GM23338 (cell line): ENCODE measurements around the gene SERP1.

ENCODE experiments used
- CREB1 ChIP-seq: fragments of 250-450 bp; sonication (Bioruptor Pico); IDR thresholded peaks from 2 replicates; pipeline ENCODE4 v1.5.0; 2020; ENCODE audit warnings: low read depth, mild to moderate bottlenecking, moderate library complexity
- CTCF ChIP-seq, 2 experiments: fragments of 200-600 bp in 1 of 2; sonication (generic) in 1 of 2; conservative IDR thresholded peaks; 2 replicates each; pipeline versions ENCODE4 v1.5.1 to v1.6.1; 2016 to 2017; ENCODE audit warnings: antibody characterized with exemption in 2 of 2, low read depth in 2 of 2, mild to moderate bottlenecking in 2 of 2, moderate library complexity in 1 of 2
- EZH2 ChIP-seq: fragments of 200-600 bp; sonication (generic); IDR thresholded peaks from one replicate; pipeline ENCODE4 v1.8.0; 2017; ENCODE audit warnings: antibody characterized with exemption, mild to moderate bottlenecking, low read depth; ENCODE audit not compliant: unreplicated experiment
- EZH2phosphoT487 ChIP-seq: fragments of 200-600 bp; sonication (generic); IDR thresholded peaks from one replicate; pipeline ENCODE4 v1.8.1; 2018; ENCODE audit warnings: antibody characterized with exemption; ENCODE audit not compliant: unreplicated experiment
- JUNB ChIP-seq: IDR thresholded peaks from one replicate; pipeline ENCODE4 v1.6.1; 2016; ENCODE audit warnings: antibody characterized with exemption; ENCODE audit not compliant: unreplicated experiment
- POLR2AphosphoS5 ChIP-seq: IDR thresholded peaks from 2 replicates; pipeline ENCODE4 v1.6.1; 2016; ENCODE audit warnings: antibody characterized with exemption, low read depth
- STAT1 ChIP-seq: IDR thresholded peaks from one replicate; pipeline ENCODE4 v1.6.1; 2016; ENCODE audit warnings: antibody characterized with exemption; ENCODE audit not compliant: unreplicated experiment
- ZNF114 ChIP-seq: fragments of 250-450 bp; sonication (Bioruptor Pico); IDR thresholded peaks from 2 replicates; pipeline ENCODE4 v1.5.0; 2020; ENCODE audit warnings: mild to moderate bottlenecking, moderate library complexity
- ZNF331 ChIP-seq: fragments of 250-450 bp; sonication (Bioruptor Pico); IDR thresholded peaks from 2 replicates; pipeline ENCODE4 v1.5.0; 2020; ENCODE audit warnings: low read depth, mild to moderate bottlenecking, moderate library complexity
- TF ChIP-seq, protein P1 (sequence below): IDR thresholded peaks from one replicate; pipeline ENCODE4 v1.6.1; 2018; ENCODE audit warnings: antibody characterized with exemption; ENCODE audit not compliant: unreplicated experiment

- no peak for TF ChIP-seq CTCF (conservative IDR thresholded peaks at IDR 0.05; ENCODE audit: low read depth in 2 of 2)
- TF ChIP-seq, protein P1, sequence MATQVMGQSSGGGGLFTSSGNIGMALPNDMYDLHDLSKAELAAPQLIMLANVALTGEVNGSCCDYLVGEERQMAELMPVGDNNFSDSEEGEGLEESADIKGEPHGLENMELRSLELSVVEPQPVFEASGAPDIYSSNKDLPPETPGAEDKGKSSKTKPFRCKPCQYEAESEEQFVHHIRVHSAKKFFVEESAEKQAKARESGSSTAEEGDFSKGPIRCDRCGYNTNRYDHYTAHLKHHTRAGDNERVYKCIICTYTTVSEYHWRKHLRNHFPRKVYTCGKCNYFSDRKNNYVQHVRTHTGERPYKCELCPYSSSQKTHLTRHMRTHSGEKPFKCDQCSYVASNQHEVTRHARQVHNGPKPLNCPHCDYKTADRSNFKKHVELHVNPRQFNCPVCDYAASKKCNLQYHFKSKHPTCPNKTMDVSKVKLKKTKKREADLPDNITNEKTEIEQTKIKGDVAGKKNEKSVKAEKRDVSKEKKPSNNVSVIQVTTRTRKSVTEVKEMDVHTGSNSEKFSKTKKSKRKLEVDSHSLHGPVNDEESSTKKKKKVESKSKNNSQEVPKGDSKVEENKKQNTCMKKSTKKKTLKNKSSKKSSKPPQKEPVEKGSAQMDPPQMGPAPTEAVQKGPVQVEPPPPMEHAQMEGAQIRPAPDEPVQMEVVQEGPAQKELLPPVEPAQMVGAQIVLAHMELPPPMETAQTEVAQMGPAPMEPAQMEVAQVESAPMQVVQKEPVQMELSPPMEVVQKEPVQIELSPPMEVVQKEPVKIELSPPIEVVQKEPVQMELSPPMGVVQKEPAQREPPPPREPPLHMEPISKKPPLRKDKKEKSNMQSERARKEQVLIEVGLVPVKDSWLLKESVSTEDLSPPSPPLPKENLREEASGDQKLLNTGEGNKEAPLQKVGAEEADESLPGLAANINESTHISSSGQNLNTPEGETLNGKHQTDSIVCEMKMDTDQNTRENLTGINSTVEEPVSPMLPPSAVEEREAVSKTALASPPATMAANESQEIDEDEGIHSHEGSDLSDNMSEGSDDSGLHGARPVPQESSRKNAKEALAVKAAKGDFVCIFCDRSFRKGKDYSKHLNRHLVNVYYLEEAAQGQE = no peak
- no peak for TF ChIP-seq EZH2phosphoT487
- TF ChIP-seq POLR2AphosphoS5 = no peak
- no peak for TF ChIP-seq EZH2
- no peak for TF ChIP-seq JUNB
- TF ChIP-seq STAT1 = no peak
- no peak for TF ChIP-seq ZNF114
- TF ChIP-seq CREB1 = no peak
- no peak for TF ChIP-seq ZNF331 (CRISPR knock-in tag)
Observed at GRCh38 chr3:150583028-150583427, 36.7 kb upstream of the SERP1 start.
